ENCODE measurements around the gene SLC2A9.

The SLC2A9 gene

DNA sequence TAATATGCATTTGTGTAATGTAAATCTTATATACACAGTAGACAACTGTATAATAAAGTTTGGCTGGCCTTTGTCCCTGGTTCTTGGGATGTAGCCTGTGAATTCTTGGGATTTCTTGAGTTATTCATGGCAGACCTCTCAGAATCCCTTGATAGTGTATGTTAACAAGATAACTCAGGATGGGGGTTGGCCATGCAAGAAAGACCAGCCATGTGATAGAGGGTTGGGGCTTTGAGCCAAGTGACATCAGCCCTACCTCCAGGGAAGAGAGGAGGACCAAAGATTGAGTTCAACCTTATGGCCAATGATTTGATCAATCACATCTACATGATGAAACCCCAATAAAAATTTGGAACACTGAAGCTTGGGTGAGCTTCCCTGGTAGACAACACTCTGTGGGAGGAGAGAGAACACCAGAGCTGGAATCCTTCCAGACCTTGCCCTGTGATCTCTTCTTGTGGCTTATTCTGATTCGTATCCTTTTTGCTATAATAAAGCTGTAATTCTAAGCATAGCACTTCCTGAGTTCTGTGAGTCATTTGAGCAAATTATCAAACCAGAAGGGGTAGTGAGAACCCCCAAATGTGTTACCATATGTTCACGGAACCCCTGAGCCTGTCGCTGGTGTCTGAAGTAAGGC lies 11.3 kb downstream of the SLC2A9 start:
- Mint-ChIP-seq H3K27me3 (no peaks in the 10 kb centered on the region), H3K36me3 (ENCODE audit: insufficient read depth) (peaks cover 1% of the 10 kb centered on the region), H3K4me3 (no peak overlapping the region), H3K9me3 (no peaks in the 10 kb centered on the region), H3K27ac (ENCODE audit: low read depth) (no peak overlapping the region), H3K4me1 (no peaks in the 10 kb centered on the region)
- no peak for DNase-seq (ENCODE audit: low spot score in 2 of 2)
- no peak for ATAC-seq (replicated peaks; ENCODE audit: extremely low read depth, poor library complexity, severe bottlenecking)

DNA sequence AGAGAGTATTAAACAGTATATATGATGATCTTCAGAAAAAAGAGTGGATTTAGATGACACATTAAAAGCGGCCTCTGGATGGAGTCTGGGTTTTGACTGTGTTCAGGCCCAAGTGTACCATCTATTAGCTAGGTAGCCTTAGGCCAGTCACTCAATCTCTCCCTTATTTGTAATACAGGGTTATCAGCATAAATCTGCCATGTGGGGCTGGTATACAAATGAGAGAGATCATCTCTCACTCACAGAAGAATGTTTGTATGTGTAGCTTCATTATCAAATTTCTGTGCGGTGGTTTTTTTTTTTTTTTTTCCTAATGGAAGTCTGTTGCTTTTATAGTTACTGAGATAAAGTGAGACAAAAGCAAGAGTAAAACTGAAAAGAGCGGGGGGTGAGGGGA lies 12.7 kb downstream of the SLC2A9 start:
- Mint-ChIP-seq H3K4me3 (no peak overlapping the region), H3K36me3 (ENCODE audit: insufficient read depth) (peaks cover 1% of the 10 kb centered on the region), H3K9me3 (no peaks in the 10 kb centered on the region), H3K27ac (ENCODE audit: low read depth) (no peak overlapping the region), H3K27me3 (no peaks in the 10 kb centered on the region), H3K4me1 (no peaks in the 10 kb centered on the region)
- DNase-seq (ENCODE audit: low spot score in 2 of 2) (no peak), ATAC-seq (replicated peaks; ENCODE audit: extremely low read depth, poor library complexity, severe bottlenecking) (no peak)

- no peak for ATAC-seq (replicated peaks; ENCODE audit: extremely low read depth, poor library complexity, severe bottlenecking)
These were observed 13.3 kb downstream of the SLC2A9 start for GRCh38 chr4:10007793-10008608.

GRCh38 chr4:10007436-10007740 lies 13.9 kb downstream of the SLC2A9 start:
- H3K27ac Mint-ChIP-seq (ENCODE audit: low read depth), result no peak overlapping the region
- H3K4me1 Mint-ChIP-seq, result no peaks in the 10 kb centered on the region
- H3K4me3 Mint-ChIP-seq, result no peak overlapping the region
- DNase-seq (ENCODE audit: low spot score in 2 of 2) (no peak), ATAC-seq (replicated peaks; ENCODE audit: extremely low read depth, poor library complexity, severe bottlenecking) (no peak)
- H3K9me3 Mint-ChIP-seq, result no peaks in the 10 kb centered on the region
- H3K36me3 Mint-ChIP-seq (ENCODE audit: insufficient read depth), result peaks cover 1% of the 10 kb centered on the region
- H3K27me3 Mint-ChIP-seq, result no peaks in the 10 kb centered on the region

More at GRCh38 chr4:10007793-10008608, 13.3 kb downstream of the SLC2A9 start:
- no peaks in the 10 kb centered on the region for H3K27me3 Mint-ChIP-seq
- H3K27ac Mint-ChIP-seq (ENCODE audit: low read depth), result no peak overlapping the region
- peaks cover 1% of the 10 kb centered on the region for H3K36me3 Mint-ChIP-seq (ENCODE audit: insufficient read depth)
- H3K9me3 Mint-ChIP-seq, result no peaks in the 10 kb centered on the region
- no peak for DNase-seq (ENCODE audit: low spot score in 2 of 2)
- no peaks in the 10 kb centered on the region for H3K4me1 Mint-ChIP-seq
- H3K4me3 Mint-ChIP-seq, result no peak overlapping the region

DNA sequence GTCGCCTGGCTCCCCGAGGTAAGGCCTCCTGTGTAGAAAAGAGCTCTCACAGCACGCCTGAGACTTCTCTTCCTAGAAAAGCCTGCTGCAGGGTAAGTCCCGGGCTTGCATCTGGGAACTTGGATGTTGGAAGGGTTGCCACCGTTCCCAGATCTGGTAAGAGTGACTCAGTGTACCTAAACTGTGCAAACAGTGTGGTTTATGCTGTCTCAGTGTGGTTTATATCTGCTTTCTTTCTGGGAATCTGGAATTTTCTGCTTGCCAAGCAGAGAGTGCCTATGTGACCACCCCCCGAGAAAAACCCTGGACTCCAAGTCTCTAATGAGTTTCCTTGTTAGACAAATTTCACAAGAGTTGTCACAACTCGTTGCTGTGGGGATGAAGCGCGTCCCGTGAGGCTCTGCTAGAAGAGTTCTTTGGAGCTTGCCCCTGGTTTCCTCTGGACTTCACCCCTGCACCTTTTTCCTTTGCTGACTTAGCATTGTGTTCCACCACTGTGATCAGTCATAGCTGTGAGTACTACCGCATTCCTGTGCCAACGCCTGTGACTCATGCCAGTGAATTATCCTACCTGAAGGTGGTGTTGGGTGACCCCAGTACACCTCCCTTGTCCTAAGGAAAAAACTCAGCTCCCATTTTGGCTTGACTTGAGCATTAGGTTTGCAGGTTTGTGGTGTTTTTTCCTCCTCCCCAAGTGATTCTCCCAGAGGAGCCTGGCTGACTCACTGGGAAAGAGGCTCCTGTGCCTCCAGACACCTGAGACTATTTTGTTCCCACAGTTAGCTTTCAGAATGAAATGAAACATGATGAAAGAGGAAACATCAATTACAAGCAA lies 14.5 kb downstream of the SLC2A9 start:
- ATAC-seq (replicated peaks; ENCODE audit: extremely low read depth, poor library complexity, severe bottlenecking) (no peak), DNase-seq (ENCODE audit: low spot score in 2 of 2) (no peak)
- Mint-ChIP-seq H3K9me3 (no peaks in the 10 kb centered on the region), H3K4me1 (no peaks in the 10 kb centered on the region), H3K36me3 (ENCODE audit: insufficient read depth) (peaks cover 2% of the 10 kb centered on the region), H3K27me3 (no peaks in the 10 kb centered on the region), H3K27ac (ENCODE audit: low read depth) (no peak overlapping the region), H3K4me3 (no peak overlapping the region)

GRCh38 chr4:10006231-10006600 lies 15.1 kb downstream of the SLC2A9 start:
- DNase-seq (ENCODE audit: low spot score in 2 of 2) (no peak), ATAC-seq (replicated peaks; ENCODE audit: extremely low read depth, poor library complexity, severe bottlenecking) (no peak)
- Mint-ChIP-seq H3K36me3 (ENCODE audit: insufficient read depth) (peaks cover 2% of the 10 kb centered on the region), H3K4me3 (no peak overlapping the region), H3K9me3 (no peaks in the 10 kb centered on the region), H3K4me1 (no peaks in the 10 kb centered on the region), H3K27ac (ENCODE audit: low read depth) (no peak overlapping the region), H3K27me3 (no peaks in the 10 kb centered on the region)

GRCh38 chr4:10005632-10006031 lies 15.7 kb downstream of the SLC2A9 start:
- Mint-ChIP-seq H3K36me3 (ENCODE audit: insufficient read depth) (peaks cover 2% of the 10 kb centered on the region), H3K4me1 (no peaks in the 10 kb centered on the region), H3K4me3 (no peak overlapping the region), H3K27ac (ENCODE audit: low read depth) (no peak overlapping the region), H3K9me3 (no peaks in the 10 kb centered on the region), H3K27me3 (no peaks in the 10 kb centered on the region)
- ATAC-seq (replicated peaks; ENCODE audit: extremely low read depth, poor library complexity, severe bottlenecking) (no peak), DNase-seq (ENCODE audit: low spot score in 2 of 2) (no peak)

- Mint-ChIP-seq H3K4me1 (no peaks in the 10 kb centered on the region), H3K36me3 (ENCODE audit: insufficient read depth) (peaks cover 2% of the 10 kb centered on the region), H3K27me3 (no peaks in the 10 kb centered on the region), H3K4me3 (no peak overlapping the region), H3K9me3 (no peaks in the 10 kb centered on the region), H3K27ac (ENCODE audit: low read depth) (no peak overlapping the region)
- no peak for DNase-seq (ENCODE audit: low spot score in 2 of 2)
- no peak for ATAC-seq (replicated peaks; ENCODE audit: extremely low read depth, poor library complexity, severe bottlenecking)
These were observed 17.6 kb downstream of the SLC2A9 start for GRCh38 chr4:10003666-10004065.

DNA sequence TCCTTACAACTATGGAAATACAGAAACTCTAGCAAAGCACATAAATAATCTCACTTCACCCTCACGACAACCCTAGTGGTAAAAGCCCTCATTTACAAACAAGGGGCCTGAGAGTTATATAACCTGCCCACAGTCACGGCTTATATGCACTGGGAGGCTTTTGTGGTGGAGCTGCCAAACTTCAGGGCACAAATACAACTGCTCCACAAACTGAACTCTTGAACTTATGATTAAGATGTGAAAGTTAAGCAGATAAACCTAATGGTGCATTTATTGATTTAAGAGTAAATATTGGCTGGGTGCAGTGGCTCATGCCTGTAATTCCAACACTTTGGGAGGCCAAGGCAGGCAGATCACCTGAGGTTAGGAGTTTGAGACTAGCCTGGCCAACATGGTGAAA lies 19.0 kb downstream of the SLC2A9 start:
- Mint-ChIP-seq H3K27ac (ENCODE audit: low read depth) (no peak overlapping the region), H3K9me3 (no peaks in the 10 kb centered on the region), H3K4me3 (no peak overlapping the region), H3K4me1 (no peaks in the 10 kb centered on the region), H3K36me3 (ENCODE audit: insufficient read depth) (peaks cover 2% of the 10 kb centered on the region), H3K27me3 (no peaks in the 10 kb centered on the region)
- DNase-seq (ENCODE audit: low spot score in 2 of 2) (no peak), ATAC-seq (replicated peaks; ENCODE audit: extremely low read depth, poor library complexity, severe bottlenecking) (no peak)

DNA sequence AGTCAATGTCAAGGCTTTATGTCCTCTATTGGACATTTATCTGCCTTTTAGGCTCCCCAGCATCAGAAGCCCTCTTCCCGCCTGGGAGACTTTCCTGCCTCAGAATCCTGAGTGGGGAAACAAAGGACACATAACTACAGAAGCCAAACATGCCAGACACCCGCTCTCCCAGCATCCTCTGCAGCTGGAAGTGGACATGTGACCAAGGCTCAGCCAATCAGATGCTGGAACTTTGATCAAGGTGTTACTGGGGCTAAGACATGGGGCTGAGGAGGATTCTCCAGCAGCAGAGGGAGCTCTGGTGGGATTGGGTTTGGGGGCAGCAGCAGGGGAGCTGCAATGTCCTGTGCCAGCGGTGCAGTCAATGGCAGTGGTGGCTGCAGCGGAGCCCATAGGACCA lies 19.5 kb downstream of the SLC2A9 start:
- no peaks in the 10 kb centered on the region for H3K4me1 Mint-ChIP-seq
- no peak overlapping the region for H3K4me3 Mint-ChIP-seq
- peaks cover 2% of the 10 kb centered on the region for H3K36me3 Mint-ChIP-seq (ENCODE audit: insufficient read depth)
- no peaks in the 10 kb centered on the region for H3K9me3 Mint-ChIP-seq
- H3K27ac Mint-ChIP-seq (ENCODE audit: low read depth), result no peak overlapping the region
- DNase-seq (ENCODE audit: low spot score in 2 of 2), result no peak
- ATAC-seq (replicated peaks; ENCODE audit: extremely low read depth, poor library complexity, severe bottlenecking), result no peak
- H3K27me3 Mint-ChIP-seq, result no peaks in the 10 kb centered on the region

DNA sequence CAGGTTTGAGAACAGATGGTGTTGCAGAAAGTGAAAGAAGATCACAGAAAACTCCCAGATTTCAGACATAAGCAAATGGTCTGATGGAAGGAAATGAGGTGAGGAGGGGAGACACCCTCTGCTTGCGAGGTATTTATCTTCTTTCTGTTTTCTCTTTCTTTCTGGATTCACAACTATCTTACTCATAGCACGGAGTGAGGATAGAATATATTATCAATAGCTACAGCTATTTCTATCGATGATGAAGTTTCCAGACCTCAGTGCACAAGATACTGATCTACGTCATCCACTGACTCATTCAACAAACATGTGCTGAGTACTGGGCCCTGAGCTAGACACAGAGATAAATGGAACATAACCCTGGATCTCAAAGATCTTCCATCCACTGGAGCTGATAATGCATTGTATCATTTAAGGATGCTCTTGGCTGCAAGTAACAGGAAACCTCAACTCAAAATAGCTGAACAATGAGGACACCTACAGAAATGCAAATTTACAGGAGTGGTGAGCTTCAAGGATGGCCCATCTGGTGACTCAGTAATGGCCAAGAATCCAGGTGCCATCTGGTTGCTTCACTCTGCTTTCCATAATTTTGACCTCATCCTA lies 21.2 kb downstream of the SLC2A9 start:
- no peaks in the 10 kb centered on the region for H3K4me1 Mint-ChIP-seq
- DNase-seq (ENCODE audit: low spot score in 2 of 2) (no peak), ATAC-seq (replicated peaks; ENCODE audit: extremely low read depth, poor library complexity, severe bottlenecking) (no peak)
- H3K27ac Mint-ChIP-seq (ENCODE audit: low read depth), result no peak overlapping the region
- no peak overlapping the region for H3K4me3 Mint-ChIP-seq
- no peaks in the 10 kb centered on the region for H3K27me3 Mint-ChIP-seq
- peaks cover 2% of the 10 kb centered on the region for H3K36me3 Mint-ChIP-seq (ENCODE audit: insufficient read depth)
- no peaks in the 10 kb centered on the region for H3K9me3 Mint-ChIP-seq

- no peaks in the 10 kb centered on the region for H3K4me1 Mint-ChIP-seq
- H3K36me3 Mint-ChIP-seq (ENCODE audit: insufficient read depth), result peaks cover 2% of the 10 kb centered on the region
- DNase-seq (ENCODE audit: low spot score in 2 of 2) (no peak), ATAC-seq (replicated peaks; ENCODE audit: extremely low read depth, poor library complexity, severe bottlenecking) (no peak)
- no peak overlapping the region for H3K27ac Mint-ChIP-seq (ENCODE audit: low read depth)
- no peak overlapping the region for H3K4me3 Mint-ChIP-seq
- H3K27me3 Mint-ChIP-seq, result no peaks in the 10 kb centered on the region
- no peaks in the 10 kb centered on the region for H3K9me3 Mint-ChIP-seq
These were observed 23.4 kb downstream of the SLC2A9 start for GRCh38 chr4:9997886-9998285.
